Keratinocyte (primary cell): ENCODE data around the gene DBR1.

Experiments
- CTCF ChIP-seq, 3 experiments: IDR thresholded peaks in 1 of 3; conservative IDR thresholded peaks in 1 of 3; optimal IDR thresholded peaks in 1 of 3; 2 replicates in 2 of 3; 3 replicates in 1 of 3; pipeline versions ENCODE3 to v1.5.1; 2011; ENCODE audit warnings: low read length in 3 of 3, mild to moderate bottlenecking in 3 of 3, moderate library complexity in 2 of 3, control low read depth in 1 of 3, inconsistent platforms in 1 of 3; ENCODE audit not compliant: insufficient read depth in 2 of 3; ENCODE audit errors: extremely low read depth in 1 of 3
- EZH2 ChIP-seq: IDR thresholded peaks from one replicate; pipeline ENCODE4 v1.6.1; 2012; ENCODE audit warnings: inconsistent platforms, mild to moderate bottlenecking, low read length, moderate library complexity

DNA sequence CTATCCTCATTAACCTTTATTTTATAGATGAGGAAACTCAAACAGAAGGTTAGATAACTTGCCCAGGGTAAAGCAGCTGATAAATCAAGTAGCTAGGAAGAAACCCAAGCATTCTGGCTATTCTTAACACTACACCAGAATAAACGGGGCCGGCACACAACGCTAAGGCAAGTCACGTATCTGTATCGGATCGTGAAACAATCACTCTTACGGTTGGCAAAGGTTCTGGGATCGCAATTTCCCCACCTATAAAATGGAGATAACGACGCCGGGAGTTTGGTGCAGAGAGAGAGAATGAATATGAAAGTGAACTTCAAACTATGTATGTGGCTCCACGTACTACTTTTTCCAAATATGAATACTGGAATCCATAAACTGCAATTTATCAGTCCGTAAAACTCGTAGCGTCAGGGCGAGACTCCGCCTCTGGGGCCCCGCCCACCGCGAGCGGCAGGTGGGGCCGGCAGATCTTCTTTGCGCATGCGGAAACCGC lies 12.1 kb upstream of the DBR1 start:
- TF ChIP-seq CTCF (optimal IDR thresholded peaks at IDR 0.05 in 1 of 3, IDR thresholded peaks at IDR 0.05 in 1 of 3, conservative IDR thresholded peaks at IDR 0.05 in 1 of 3; ENCODE audit: extremely low read depth in 1 of 3, insufficient read depth in 2 of 3, low read length in 3 of 3) (no peak), EZH2 (no peak)
